SK-N-SH treated with all-trans-retinoic acid at 6 μM for 48 hours (cell line): Measurements from ENCODE around the gene TNNI3.

ENCODE experiments used
- BACH2 ChIP-seq: fragments of 250-450 bp; sonication (Bioruptor Pico); IDR thresholded peaks from 2 replicates; pipeline ENCODE4 v1.9.0; 2021; ENCODE audit warnings: mild to moderate bottlenecking, borderline replicate concordance
- CSDC2 ChIP-seq: fragments of 250-450 bp; sonication (Bioruptor Pico); IDR thresholded peaks from 2 replicates; pipeline ENCODE4 v1.5.0; 2020; ENCODE audit warnings: mild to moderate bottlenecking, moderate library complexity
- OSR1 ChIP-seq: fragments of 250-450 bp; sonication (Bioruptor Pico); IDR thresholded peaks from 2 replicates; pipeline ENCODE4 v1.8.0; 2022; ENCODE audit warnings: moderate library complexity, mild to moderate bottlenecking, inconsistent platforms
- RARB ChIP-seq: fragments of 250-450 bp; sonication (Bioruptor Pico); IDR thresholded peaks from 2 replicates; pipeline ENCODE4 v1.8.0; 2021; ENCODE audit warnings: mild to moderate bottlenecking, moderate library complexity
- TCF4 ChIP-seq: fragments of 250-450 bp; sonication (Bioruptor Pico); IDR thresholded peaks from 2 replicates; pipeline ENCODE4 v1.8.0; 2021; ENCODE audit warnings: mild to moderate bottlenecking, moderate library complexity, borderline replicate concordance
- TOX ChIP-seq: fragments of 250-450 bp; sonication (Bioruptor Pico); IDR thresholded peaks from 2 replicates; pipeline ENCODE4 v1.8.0; 2021; ENCODE audit warnings: mild to moderate bottlenecking, moderate library complexity, borderline replicate concordance
- ZFP30 ChIP-seq: fragments of 450-650 bp; formaldehyde crosslinking; IDR thresholded peaks from 2 replicates; pipeline ENCODE4 v1.5.0; 2022; ENCODE audit warnings: mild to moderate bottlenecking, moderate library complexity
- TF ChIP-seq, protein P1 (sequence below): fragments of 250-450 bp; sonication (Bioruptor Pico); IDR thresholded peaks from 2 replicates; pipeline ENCODE4 v1.8.0; 2020; ENCODE audit warnings: mild to moderate bottlenecking, moderate library complexity, borderline replicate concordance
- TF ChIP-seq, protein P2 (sequence below): fragments of 250-450 bp; sonication (Bioruptor Pico); IDR thresholded peaks from 2 replicates; pipeline ENCODE4 v1.5.1; 2021; ENCODE audit warnings: mild to moderate bottlenecking, moderate library complexity
- TF ChIP-seq, protein P3 (sequence below): fragments of 250-450 bp; sonication (Bioruptor Pico); IDR thresholded peaks from 2 replicates; pipeline ENCODE4 v1.5.1; 2020; ENCODE audit warnings: low read depth, mild to moderate bottlenecking, moderate library complexity

DNA sequence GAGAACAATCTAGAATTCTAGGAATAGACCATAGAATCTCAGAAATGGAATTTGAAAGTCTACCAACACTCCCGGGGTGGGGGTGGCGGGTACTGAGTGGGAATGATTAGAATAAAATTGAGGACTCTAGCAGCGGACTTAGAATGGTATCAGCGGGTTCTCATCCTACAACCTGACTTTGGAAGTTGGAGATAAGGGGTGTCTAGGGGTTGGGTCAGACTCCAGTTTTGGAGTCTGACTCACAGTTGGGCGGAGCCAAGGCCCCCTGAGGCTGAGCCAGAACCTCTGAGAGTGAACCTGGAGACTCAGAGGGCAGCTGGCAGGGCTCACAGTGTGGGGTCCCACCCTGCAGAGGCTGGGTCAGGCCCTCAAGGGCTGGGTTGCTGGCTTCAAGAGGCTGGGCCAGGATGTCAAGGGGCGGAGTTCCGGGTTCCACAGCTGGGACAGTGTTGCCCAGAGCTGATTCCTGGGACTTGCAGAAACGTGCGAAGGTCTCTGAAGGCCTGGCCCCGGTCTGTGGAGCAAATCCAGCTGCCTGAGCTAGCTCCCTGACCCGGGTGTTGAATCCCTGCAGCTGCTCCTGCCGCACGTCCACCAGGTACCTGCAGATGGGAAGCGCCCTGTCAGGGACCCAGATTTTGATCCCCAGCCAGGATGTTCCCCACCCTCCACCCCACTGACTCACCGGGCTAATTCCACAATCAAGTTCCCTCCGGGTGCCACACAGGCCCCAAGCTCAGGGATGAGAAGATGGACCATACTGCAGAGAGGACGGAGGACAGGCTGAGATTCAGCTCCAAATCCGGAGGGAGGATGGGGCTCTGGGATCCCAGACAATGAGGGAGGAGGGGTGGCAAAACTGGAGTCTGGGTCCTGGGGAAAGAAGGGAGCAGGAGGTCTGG lies 1.6 kb upstream of the TNNI3 start:
- TF ChIP-seq OSR1 (CRISPR knock-in tag) (no peak), TCF4 (CRISPR knock-in tag) (no peak), TOX (CRISPR knock-in tag) (no peak), CSDC2 (CRISPR knock-in tag) (no peak), ZFP30 (no peak), BACH2 (CRISPR knock-in tag) (no peak), RARB (CRISPR knock-in tag) (no peak)
- TF ChIP-seq, protein P1, sequence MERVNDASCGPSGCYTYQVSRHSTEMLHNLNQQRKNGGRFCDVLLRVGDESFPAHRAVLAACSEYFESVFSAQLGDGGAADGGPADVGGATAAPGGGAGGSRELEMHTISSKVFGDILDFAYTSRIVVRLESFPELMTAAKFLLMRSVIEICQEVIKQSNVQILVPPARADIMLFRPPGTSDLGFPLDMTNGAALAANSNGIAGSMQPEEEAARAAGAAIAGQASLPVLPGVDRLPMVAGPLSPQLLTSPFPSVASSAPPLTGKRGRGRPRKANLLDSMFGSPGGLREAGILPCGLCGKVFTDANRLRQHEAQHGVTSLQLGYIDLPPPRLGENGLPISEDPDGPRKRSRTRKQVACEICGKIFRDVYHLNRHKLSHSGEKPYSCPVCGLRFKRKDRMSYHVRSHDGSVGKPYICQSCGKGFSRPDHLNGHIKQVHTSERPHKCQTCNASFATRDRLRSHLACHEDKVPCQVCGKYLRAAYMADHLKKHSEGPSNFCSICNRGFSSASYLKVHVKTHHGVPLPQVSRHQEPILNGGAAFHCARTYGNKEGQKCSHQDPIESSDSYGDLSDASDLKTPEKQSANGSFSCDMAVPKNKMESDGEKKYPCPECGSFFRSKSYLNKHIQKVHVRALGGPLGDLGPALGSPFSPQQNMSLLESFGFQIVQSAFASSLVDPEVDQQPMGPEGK (CRISPR knock-in tag) = no peak
- TF ChIP-seq, protein P2, sequence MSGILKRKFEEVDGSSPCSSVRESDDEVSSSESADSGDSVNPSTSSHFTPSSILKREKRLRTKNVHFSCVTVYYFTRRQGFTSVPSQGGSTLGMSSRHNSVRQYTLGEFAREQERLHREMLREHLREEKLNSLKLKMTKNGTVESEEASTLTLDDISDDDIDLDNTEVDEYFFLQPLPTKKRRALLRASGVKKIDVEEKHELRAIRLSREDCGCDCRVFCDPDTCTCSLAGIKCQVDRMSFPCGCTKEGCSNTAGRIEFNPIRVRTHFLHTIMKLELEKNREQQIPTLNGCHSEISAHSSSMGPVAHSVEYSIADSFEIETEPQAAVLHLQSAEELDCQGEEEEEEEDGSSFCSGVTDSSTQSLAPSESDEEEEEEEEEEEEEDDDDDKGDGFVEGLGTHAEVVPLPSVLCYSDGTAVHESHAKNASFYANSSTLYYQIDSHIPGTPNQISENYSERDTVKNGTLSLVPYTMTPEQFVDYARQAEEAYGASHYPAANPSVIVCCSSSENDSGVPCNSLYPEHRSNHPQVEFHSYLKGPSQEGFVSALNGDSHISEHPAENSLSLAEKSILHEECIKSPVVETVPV (CRISPR knock-in tag) = no peak
- TF ChIP-seq, protein P3, sequence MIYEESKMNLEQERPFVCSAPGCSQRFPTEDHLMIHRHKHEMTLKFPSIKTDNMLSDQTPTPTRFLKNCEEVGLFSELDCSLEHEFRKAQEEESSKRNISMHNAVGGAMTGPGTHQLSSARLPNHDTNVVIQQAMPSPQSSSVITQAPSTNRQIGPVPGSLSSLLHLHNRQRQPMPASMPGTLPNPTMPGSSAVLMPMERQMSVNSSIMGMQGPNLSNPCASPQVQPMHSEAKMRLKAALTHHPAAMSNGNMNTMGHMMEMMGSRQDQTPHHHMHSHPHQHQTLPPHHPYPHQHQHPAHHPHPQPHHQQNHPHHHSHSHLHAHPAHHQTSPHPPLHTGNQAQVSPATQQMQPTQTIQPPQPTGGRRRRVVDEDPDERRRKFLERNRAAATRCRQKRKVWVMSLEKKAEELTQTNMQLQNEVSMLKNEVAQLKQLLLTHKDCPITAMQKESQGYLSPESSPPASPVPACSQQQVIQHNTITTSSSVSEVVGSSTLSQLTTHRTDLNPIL (CRISPR knock-in tag) = no peak
